GM12878 (cell line): Measurements from ENCODE around the gene SIAH2. TPM values are rescaled to one million over a fixed set of nuclear protein-coding genes. Genes with fewer than 3 reads are reported as not detected.

Experiments used
- BCL11A ChIP-seq: IDR thresholded peaks from 2 replicates; pipeline ENCODE4 v1.6.1; 2011; ENCODE audit warnings: low read depth, low read length
- CREM ChIP-seq: IDR thresholded peaks from 2 replicates; pipeline ENCODE4 v1.6.1; 2014; ENCODE audit warnings: antibody characterized with exemption, low read depth
- EGR1 ChIP-seq, 2 experiments: IDR thresholded peaks; 1 replicate in 1 of 2; 2 replicates in 1 of 2; pipeline ENCODE4 v1.6.1; 2011 to 2012; ENCODE audit warnings: low read depth in 2 of 2, low read length in 2 of 2, borderline replicate concordance in 1 of 2, mild to moderate bottlenecking in 1 of 2, moderate library complexity in 1 of 2
- HSF1 ChIP-seq: fragments of 150-350 bp; IDR thresholded peaks from 2 replicates; pipeline ENCODE4 v1.6.1; 2014; ENCODE audit warnings: mild to moderate bottlenecking, low read depth, low read length
- IKZF2 ChIP-seq, 2 experiments: fragments of 450-650 bp; IDR thresholded peaks; 2 replicates each; pipeline ENCODE4 v1.6.1; 2017; ENCODE audit warnings: mild to moderate bottlenecking in 2 of 2, moderate library complexity in 2 of 2
- JUNB ChIP-seq: IDR thresholded peaks from 2 replicates; pipeline ENCODE4 v1.6.1; 2016; ENCODE audit warnings: antibody characterized with exemption, mild to moderate bottlenecking
- MTA2 ChIP-seq: fragments of 450-650 bp; IDR thresholded peaks from 2 replicates; pipeline ENCODE4 v1.6.1; 2016; ENCODE audit warnings: low read depth, mild to moderate bottlenecking, moderate library complexity
- PAX8 ChIP-seq: fragments of 450-650 bp; IDR thresholded peaks from 2 replicates; pipeline ENCODE4 v1.6.1; 2017; ENCODE audit warnings: mild to moderate bottlenecking, moderate library complexity
- PML ChIP-seq: IDR thresholded peaks from 2 replicates; pipeline ENCODE4 v1.6.1; 2012; ENCODE audit warnings: low read length, inconsistent platforms
- SUPT20H ChIP-seq: IDR thresholded peaks from 2 replicates; pipeline ENCODE4 v1.6.1; 2011; ENCODE audit warnings: low read depth, mild to moderate bottlenecking, low read length, moderate library complexity, borderline replicate concordance; ENCODE audit not compliant: control insufficient read depth
- TBL1XR1 ChIP-seq: IDR thresholded peaks from 2 replicates; pipeline ENCODE4 v1.6.1; 2012; ENCODE audit warnings: low read depth, low read length, improper control_type of control experiment
- TCF7 ChIP-seq: IDR thresholded peaks from 2 replicates; pipeline ENCODE4 v1.6.1; 2014; ENCODE audit warnings: antibody characterized with exemption, borderline replicate concordance
- ZBTB4 ChIP-seq: fragments of 450-650 bp; formaldehyde crosslinking; IDR thresholded peaks from 2 replicates; pipeline ENCODE4 v1.4.0; 2022; ENCODE audit warnings: mild to moderate bottlenecking, moderate library complexity
- ZNF274 ChIP-seq: IDR thresholded peaks from one replicate; pipeline ENCODE4 v1.8.0; 2011; ENCODE audit not compliant: insufficient read length, insufficient read depth
- polyA plus RNA-seq, 11 experiments: library from polyadenylated mRNA; depleted of rRNA in 4 of 11; unstranded in 6 of 11; stranded (reverse) in 5 of 11; fragments of >200 nt; fragmentation: Nextera tagmentation in 4 of 11; fragmentation: Illumina TruSeq in 1 of 11; extraction: Ambion mirVana in 4 of 11; extraction: Trizol in 1 of 11; gene quantifications; 1 replicate in 1 of 11; 2 replicates in 10 of 11; pipeline versions ENCODE4 v1.2.1 to v1.2.3, GENCODE V29; 2011 to 2016; ENCODE audit warnings: inconsistent platforms in 2 of 11, missing spikeins in 2 of 11, low read depth in 1 of 11
- total RNA-seq, 4 experiments: library from RNA; depleted of rRNA in 3 of 4; stranded (reverse); fragments of >200 nt in 3 of 4; fragmentation: Illumina TruSeq in 1 of 4; extraction: Trizol in 1 of 4; gene quantifications; 2 replicates each; pipeline versions ENCODE4 v1.2.1 to v1.2.3, GENCODE V29; 2013 to 2021
- TF ChIP-seq, protein P1 (sequence below): fragments of 450-650 bp; IDR thresholded peaks from 2 replicates; pipeline ENCODE4 v1.6.1; 2017; ENCODE audit warnings: mild to moderate bottlenecking, moderate library complexity
- TF ChIP-seq, protein P2 (sequence below): IDR thresholded peaks from 2 replicates; pipeline ENCODE4 v1.6.1; 2012; ENCODE audit warnings: low read depth, low read length, improper control_type of control experiment
- TF ChIP-seq, protein P3 (sequence below): IDR thresholded peaks from 2 replicates; pipeline ENCODE4 v1.6.1; 2011; ENCODE audit warnings: mild to moderate bottlenecking, low read depth, low read length, moderate library complexity; ENCODE audit not compliant: insufficient replicate concordance

SIAH2 gene
- total and polyA plus RNA-seq, 10 of the 15 experiments (the other 5 are each of a cell fraction or from before 2014, with no cell fraction given), result 3.3 to 51.5 (median 29.7) TPM

- no peak for TF ChIP-seq ZBTB4 (CRISPR knock-in tag)
- TF ChIP-seq, protein P1, sequence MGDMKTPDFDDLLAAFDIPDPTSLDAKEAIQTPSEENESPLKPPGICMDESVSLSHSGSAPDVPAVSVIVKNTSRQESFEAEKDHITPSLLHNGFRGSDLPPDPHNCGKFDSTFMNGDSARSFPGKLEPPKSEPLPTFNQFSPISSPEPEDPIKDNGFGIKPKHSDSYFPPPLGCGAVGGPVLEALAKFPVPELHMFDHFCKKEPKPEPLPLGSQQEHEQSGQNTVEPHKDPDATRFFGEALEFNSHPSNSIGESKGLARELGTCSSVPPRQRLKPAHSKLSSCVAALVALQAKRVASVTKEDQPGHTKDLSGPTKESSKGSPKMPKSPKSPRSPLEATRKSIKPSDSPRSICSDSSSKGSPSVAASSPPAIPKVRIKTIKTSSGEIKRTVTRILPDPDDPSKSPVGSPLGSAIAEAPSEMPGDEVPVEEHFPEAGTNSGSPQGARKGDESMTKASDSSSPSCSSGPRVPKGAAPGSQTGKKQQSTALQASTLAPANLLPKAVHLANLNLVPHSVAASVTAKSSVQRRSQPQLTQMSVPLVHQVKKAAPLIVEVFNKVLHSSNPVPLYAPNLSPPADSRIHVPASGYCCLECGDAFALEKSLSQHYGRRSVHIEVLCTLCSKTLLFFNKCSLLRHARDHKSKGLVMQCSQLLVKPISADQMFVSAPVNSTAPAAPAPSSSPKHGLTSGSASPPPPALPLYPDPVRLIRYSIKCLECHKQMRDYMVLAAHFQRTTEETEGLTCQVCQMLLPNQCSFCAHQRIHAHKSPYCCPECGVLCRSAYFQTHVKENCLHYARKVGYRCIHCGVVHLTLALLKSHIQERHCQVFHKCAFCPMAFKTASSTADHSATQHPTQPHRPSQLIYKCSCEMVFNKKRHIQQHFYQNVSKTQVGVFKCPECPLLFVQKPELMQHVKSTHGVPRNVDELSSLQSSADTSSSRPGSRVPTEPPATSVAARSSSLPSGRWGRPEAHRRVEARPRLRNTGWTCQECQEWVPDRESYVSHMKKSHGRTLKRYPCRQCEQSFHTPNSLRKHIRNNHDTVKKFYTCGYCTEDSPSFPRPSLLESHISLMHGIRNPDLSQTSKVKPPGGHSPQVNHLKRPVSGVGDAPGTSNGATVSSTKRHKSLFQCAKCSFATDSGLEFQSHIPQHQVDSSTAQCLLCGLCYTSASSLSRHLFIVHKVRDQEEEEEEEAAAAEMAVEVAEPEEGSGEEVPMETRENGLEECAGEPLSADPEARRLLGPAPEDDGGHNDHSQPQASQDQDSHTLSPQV, result no peak
- no peak for TF ChIP-seq BCL11A
- TF ChIP-seq, protein P2, sequence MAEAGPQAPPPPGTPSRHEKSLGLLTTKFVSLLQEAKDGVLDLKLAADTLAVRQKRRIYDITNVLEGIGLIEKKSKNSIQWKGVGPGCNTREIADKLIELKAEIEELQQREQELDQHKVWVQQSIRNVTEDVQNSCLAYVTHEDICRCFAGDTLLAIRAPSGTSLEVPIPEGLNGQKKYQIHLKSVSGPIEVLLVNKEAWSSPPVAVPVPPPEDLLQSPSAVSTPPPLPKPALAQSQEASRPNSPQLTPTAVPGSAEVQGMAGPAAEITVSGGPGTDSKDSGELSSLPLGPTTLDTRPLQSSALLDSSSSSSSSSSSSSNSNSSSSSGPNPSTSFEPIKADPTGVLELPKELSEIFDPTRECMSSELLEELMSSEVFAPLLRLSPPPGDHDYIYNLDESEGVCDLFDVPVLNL, result no peak
- peak; percentile 13 to 59; a peak in 1 of 4 replicates for TF ChIP-seq IKZF2 (IDR thresholded peaks at IDR 0.05)
- no peak for TF ChIP-seq PAX8
- no peak for TF ChIP-seq EGR1 (IDR thresholded peaks at IDR 0.05; ENCODE audit: borderline replicate concordance in 1 of 2, low read depth in 2 of 2, low read length in 2 of 2)
- TF ChIP-seq, protein P3, sequence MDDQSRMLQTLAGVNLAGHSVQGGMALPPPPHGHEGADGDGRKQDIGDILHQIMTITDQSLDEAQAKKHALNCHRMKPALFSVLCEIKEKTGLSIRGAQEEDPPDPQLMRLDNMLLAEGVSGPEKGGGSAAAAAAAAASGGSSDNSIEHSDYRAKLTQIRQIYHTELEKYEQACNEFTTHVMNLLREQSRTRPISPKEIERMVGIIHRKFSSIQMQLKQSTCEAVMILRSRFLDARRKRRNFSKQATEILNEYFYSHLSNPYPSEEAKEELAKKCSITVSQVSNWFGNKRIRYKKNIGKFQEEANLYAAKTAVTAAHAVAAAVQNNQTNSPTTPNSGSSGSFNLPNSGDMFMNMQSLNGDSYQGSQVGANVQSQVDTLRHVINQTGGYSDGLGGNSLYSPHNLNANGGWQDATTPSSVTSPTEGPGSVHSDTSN, result no peak
- TF ChIP-seq MTA2, result no peak; the same call in 1 of the 2 replicates
- no peak for TF ChIP-seq SUPT20H
- TF ChIP-seq PML, result no peak
- no peak for TF ChIP-seq HSF1
- no peak for TF ChIP-seq TBL1XR1
- 0 out of 2 replicates have a peak, but pooled peaks have one; percentile 13 for TF ChIP-seq CREM
- peak; percentile 60; the same call in 1 of the 2 replicates for TF ChIP-seq TCF7
- peak; percentile 10; the same call in 1 of the 2 replicates for TF ChIP-seq JUNB
- TF ChIP-seq ZNF274, result no peak
Measured at GRCh38 chr3:150739200-150739863, 23.6 kb downstream of the SIAH2 start (continued).
